Stimulated activated memory B cell treated with anti-CD40 and anti-IgM and Interleukin-4, amounts not matched to agents 10 μg/mL and 1 μg/mL and 100 μg/mL, for 72 hours (primary cell): ENCODE measurements around the gene SULT4A1.

Source experiments
- ATAC-seq: fragments of 150-1000 bp; cut with Tn5 transposase; 2 replicates; pipeline ENCODE4 v1.10.0; 2021
- H3K27ac Mint-ChIP-seq: one replicate; pipeline ENCODE4 v1.8.0; 2022; ENCODE audit warnings: mild to moderate bottlenecking, mixed read lengths
- H3K27me3 Mint-ChIP-seq: one replicate; pipeline ENCODE4 v1.8.0; 2022; ENCODE audit warnings: mixed read lengths
- H3K36me3 Mint-ChIP-seq: one replicate; pipeline ENCODE4 v1.8.0; 2022; ENCODE audit warnings: mixed read lengths
- H3K4me1 Mint-ChIP-seq: one replicate; pipeline ENCODE4 v1.8.0; 2022; ENCODE audit warnings: mixed read lengths
- H3K4me3 Mint-ChIP-seq: one replicate; pipeline ENCODE4 v1.8.0; 2022; ENCODE audit warnings: mild to moderate bottlenecking, moderate library complexity, mixed read lengths
- H3K9me3 Mint-ChIP-seq: one replicate; pipeline ENCODE4 v1.8.0; 2022; ENCODE audit warnings: mixed read lengths

Gene SULT4A1

GRCh38 chr22:43891360-43892182 is 29.3 kb upstream of the SULT4A1 start, which contains the start of gene PNPLA5:
Gene PNPLA5, minus strand, starts transcription at chr22:43892013. Its CDS starts 133 bp downstream, at chr22:43891880.
- no peak for ATAC-seq
- Mint-ChIP-seq H3K4me3 (no peak within 1 kb of the TSS), H3K36me3 (no peaks in the 10 kb centered on the region), H3K27ac (no peak within 1 kb of the TSS), H3K4me1 (no peaks in the 10 kb centered on the region), H3K9me3 (no peaks in the 10 kb centered on the region), H3K27me3 (peaks cover 90% of the 10 kb centered on the region)

DNA sequence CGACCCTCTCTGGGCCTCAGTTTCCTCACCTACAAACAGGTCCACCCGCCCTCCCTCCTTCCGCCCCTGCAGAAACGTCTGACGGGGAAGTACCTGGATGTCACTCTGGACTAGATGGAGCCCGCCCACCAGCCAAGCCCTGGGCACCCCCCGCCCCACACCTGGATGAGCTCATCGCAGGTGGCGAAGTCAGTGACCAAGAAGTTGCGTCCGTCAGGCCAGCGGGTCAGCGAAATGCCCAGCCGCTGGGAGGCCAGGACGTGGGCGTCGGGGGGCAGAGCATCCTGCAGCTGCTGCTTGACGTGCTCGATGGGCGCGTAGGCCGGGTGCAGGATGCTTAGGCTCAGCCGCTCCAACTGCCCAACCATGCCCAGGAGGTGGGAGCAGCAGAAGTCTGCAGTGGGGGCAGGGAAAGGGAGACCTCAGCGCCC is 28.6 kb upstream of the SULT4A1 start:
- Mint-ChIP-seq H3K4me1 (no peaks in the 10 kb centered on the region), H3K27me3 (peaks cover 92% of the 10 kb centered on the region), H3K9me3 (no peaks in the 10 kb centered on the region), H3K36me3 (no peaks in the 10 kb centered on the region), H3K27ac (no peak overlapping the region), H3K4me3 (no peak overlapping the region)
- no peak for ATAC-seq

DNA sequence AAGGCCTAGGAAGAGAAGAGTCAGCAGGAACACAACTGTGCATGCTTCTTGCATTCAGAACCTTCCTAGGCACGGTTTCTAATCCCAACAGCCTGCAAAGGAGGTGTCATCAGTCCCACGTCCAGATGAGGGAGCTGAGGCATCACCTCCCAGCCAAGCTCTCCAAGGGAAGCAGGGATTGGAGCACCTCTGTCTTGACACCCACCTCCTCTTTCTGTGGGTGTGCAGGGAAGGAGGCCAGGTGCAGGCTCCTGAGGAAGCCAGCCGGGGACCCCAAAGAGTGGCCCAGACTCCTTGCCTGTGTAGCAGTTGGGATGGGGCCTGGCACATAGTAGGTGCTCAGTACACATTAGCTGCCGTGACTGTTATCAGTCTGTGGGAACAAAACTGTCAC is 27.5 kb upstream of the SULT4A1 start:
- Mint-ChIP-seq H3K4me1 (peaks cover 9% of the 10 kb centered on the region), H3K27me3 (peaks cover 92% of the 10 kb centered on the region), H3K36me3 (no peaks in the 10 kb centered on the region), H3K4me3 (no peak overlapping the region), H3K9me3 (peaks cover 4% of the 10 kb centered on the region), H3K27ac (no peak overlapping the region)
- no peak for ATAC-seq

DNA sequence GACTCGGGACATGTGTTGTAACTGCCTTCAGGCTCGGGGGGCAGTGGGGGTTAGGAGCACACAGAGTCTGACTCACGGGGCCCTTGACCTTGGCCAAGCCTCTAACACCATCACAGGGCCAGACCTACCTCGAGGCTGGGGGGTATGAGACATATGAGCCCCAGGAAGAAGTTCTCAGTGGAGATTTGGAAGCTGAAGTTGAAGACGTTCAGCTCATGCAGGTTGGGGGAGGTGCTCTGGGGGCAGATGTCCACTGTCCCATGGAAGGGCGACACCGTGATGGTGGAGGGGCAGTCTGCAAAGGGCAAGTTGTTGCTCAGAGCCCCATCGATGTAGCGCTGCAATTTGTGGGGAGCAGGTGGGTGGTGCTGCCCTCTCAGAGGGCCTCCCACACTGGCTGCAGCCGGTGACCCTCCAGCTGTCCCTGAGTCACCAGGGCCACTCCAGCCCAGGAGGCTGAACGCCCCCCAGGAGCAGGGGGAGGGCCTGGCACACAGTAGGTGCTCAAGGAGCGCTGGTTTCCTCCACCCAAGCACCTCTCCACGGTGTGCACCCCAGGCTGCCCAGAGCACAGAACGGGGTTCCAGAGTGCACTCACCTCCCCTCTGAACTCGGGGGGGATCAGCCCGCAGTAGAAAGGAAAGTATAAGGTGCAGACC is 27.0 kb upstream of the SULT4A1 start:
- no peak overlapping the region for H3K4me3 Mint-ChIP-seq
- no peaks in the 10 kb centered on the region for H3K36me3 Mint-ChIP-seq
- ATAC-seq, result no peak
- H3K9me3 Mint-ChIP-seq, result peaks cover 4% of the 10 kb centered on the region
- H3K27ac Mint-ChIP-seq, result no peak overlapping the region
- H3K4me1 Mint-ChIP-seq, result peaks cover 14% of the 10 kb centered on the region
- H3K27me3 Mint-ChIP-seq, result peaks cover 90% of the 10 kb centered on the region

- H3K4me3 Mint-ChIP-seq, result no peak overlapping the region
- no peak overlapping the region for H3K27ac Mint-ChIP-seq
- H3K9me3 Mint-ChIP-seq, result peaks cover 4% of the 10 kb centered on the region
- H3K36me3 Mint-ChIP-seq, result no peaks in the 10 kb centered on the region
- no peak for ATAC-seq
- peaks cover 88% of the 10 kb centered on the region for H3K27me3 Mint-ChIP-seq
- peaks cover 20% of the 10 kb centered on the region for H3K4me1 Mint-ChIP-seq
Observed at GRCh38 chr22:43888740-43889139, 26.4 kb upstream of the SULT4A1 start.

DNA sequence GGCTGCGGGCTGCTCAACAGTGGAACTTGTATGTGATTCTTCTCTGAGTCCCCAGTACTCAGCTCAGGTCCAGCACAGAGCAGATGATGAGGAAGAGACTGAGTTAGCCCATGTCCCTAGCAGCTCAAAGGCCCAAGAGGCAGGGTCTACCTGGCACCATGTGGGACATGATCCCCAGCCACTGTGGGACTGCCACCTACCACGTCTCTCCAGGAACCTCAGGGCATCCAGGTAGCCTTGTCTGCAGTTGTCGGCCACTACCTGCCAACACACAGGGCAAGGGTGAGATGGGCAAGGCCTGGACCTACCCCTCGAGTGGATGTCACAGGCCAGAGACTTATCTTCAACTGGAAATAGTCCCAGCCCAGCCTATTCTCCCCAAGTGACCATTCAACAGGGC is 25.1 kb upstream of the SULT4A1 start:
- Mint-ChIP-seq H3K36me3 (no peaks in the 10 kb centered on the region), H3K27me3 (peaks cover 88% of the 10 kb centered on the region), H3K4me1 (peaks cover 30% of the 10 kb centered on the region), H3K27ac (no peak overlapping the region), H3K9me3 (peaks cover 4% of the 10 kb centered on the region), H3K4me3 (no peak overlapping the region)
- no peak for ATAC-seq

- Mint-ChIP-seq H3K27ac (no peak overlapping the region), H3K4me1 (peaks cover 30% of the 10 kb centered on the region), H3K36me3 (no peaks in the 10 kb centered on the region), H3K27me3 (peaks cover 78% of the 10 kb centered on the region), H3K4me3 (no peak overlapping the region), H3K9me3 (peaks cover 4% of the 10 kb centered on the region)
- no peak for ATAC-seq
Observed at GRCh38 chr22:43886231-43886630, 23.9 kb upstream of the SULT4A1 start.

- H3K27me3 Mint-ChIP-seq, result peaks cover 78% of the 10 kb centered on the region
- H3K36me3 Mint-ChIP-seq, result no peaks in the 10 kb centered on the region
- H3K4me3 Mint-ChIP-seq, result no peak overlapping the region
- ATAC-seq, result no peak
- peaks cover 4% of the 10 kb centered on the region for H3K9me3 Mint-ChIP-seq
- no peak overlapping the region for H3K27ac Mint-ChIP-seq
- peaks cover 30% of the 10 kb centered on the region for H3K4me1 Mint-ChIP-seq
Observed at GRCh38 chr22:43885786-43886185, 23.5 kb upstream of the SULT4A1 start.

DNA sequence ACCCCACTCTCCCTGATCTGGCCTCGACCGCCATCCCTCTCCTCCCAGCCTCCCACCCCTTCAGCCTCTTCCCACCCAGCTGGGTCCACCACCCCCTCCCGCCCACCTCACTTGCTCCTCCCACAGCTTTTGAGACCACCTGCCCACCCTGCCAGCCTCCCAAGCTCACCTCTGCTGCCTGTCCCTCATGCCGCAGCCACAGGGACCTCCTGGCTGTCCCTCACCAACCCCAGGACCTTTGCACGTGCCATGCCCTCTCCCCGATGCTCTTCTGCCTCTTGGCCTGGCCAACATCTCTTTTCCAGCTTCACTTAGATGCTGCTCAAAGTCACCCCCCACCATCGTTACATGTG is 23.0 kb upstream of the SULT4A1 start:
- Mint-ChIP-seq H3K36me3 (no peaks in the 10 kb centered on the region), H3K9me3 (peaks cover 4% of the 10 kb centered on the region), H3K4me1 (peaks cover 30% of the 10 kb centered on the region), H3K27me3 (peaks cover 78% of the 10 kb centered on the region), H3K27ac (no peak overlapping the region), H3K4me3 (peak overlapping the region; percentile 18)
- ATAC-seq, result no peak

DNA sequence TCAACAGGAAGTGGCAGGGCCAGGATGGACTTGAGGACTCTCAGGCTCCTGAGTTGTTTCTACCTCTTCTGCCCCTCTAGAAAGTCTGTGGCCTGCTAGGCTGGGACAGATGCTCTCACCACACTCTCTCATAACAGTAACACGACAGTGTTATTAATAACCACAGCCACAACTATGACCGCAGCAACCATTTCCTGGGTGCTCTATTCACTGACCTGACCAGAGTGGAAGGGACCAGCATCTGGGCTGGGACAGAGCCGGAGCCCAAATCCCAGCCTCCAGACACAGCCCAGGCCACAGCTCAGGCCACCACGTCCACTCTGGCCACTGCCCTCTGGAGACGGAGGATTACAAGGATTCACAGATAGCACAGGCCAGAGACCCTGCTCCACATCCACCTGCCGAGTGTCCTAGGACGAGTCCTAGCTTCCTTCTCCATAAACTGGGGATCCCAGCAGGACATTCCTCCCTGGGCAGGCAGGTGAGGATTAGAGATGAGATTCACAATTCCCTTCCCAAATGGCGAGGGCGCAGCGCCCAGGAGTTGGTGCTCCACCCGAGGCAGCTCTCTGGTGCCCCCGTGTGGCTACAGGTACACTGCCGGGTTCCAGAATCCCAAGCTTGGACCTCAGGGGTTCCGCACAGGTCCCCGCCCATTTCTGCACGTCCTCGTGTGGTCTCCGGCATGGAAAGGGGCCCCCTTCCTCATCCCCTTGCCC is 22.4 kb upstream of the SULT4A1 start:
- Mint-ChIP-seq H3K36me3 (no peaks in the 10 kb centered on the region), H3K9me3 (peaks cover 4% of the 10 kb centered on the region), H3K27ac (no peak overlapping the region), H3K4me1 (peaks cover 30% of the 10 kb centered on the region), H3K27me3 (peaks cover 83% of the 10 kb centered on the region), H3K4me3 (peak overlapping the region; percentile 27)
- ATAC-seq, result peak; percentile 68

- Mint-ChIP-seq H3K27me3 (peaks cover 83% of the 10 kb centered on the region), H3K4me3 (no peak overlapping the region), H3K4me1 (peaks cover 30% of the 10 kb centered on the region), H3K36me3 (no peaks in the 10 kb centered on the region), H3K27ac (no peak overlapping the region), H3K9me3 (peaks cover 4% of the 10 kb centered on the region)
- ATAC-seq, result no peak
Observed at GRCh38 chr22:43883719-43884415, 21.6 kb upstream of the SULT4A1 start.

GRCh38 chr22:43883012-43883661 is 20.8 kb upstream of the SULT4A1 start:
- no peak overlapping the region for H3K27ac Mint-ChIP-seq
- H3K4me1 Mint-ChIP-seq, result peaks cover 30% of the 10 kb centered on the region
- ATAC-seq, result peak; percentile 32
- no peak overlapping the region for H3K4me3 Mint-ChIP-seq
- peaks cover 4% of the 10 kb centered on the region for H3K9me3 Mint-ChIP-seq
- H3K27me3 Mint-ChIP-seq, result peaks cover 83% of the 10 kb centered on the region
- H3K36me3 Mint-ChIP-seq, result no peaks in the 10 kb centered on the region

DNA sequence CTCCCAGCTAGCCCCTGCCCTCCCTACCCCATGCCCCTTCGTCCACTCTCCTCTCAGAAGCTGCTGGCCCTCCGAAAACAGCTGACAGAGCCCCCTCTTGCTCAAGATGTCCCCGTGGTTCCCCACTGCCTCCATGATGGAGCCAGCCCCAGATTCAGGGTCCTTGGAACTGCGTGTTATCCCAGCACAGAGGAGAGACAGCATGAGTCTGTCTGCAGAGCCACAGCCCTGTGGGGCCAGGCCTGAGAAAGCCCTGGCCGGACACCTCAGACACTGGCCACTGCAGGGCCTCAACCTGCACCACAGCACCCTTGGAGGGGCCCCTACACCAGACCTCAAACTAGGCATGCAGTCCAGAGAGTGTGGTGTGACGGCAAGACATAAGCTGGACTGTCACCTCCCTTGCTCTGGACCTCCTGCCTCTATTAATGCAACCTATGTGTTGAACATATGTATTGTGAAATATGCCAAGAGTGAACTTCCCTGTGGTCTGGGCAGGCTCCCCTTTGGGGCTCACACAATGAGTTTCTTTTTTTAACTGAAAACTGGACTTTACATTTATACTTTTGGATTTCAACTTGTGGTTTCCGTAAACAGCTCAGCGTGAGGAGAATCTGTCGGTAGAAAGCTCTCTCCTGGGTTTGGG is 19.9 kb upstream of the SULT4A1 start:
- no peaks in the 10 kb centered on the region for H3K36me3 Mint-ChIP-seq
- H3K9me3 Mint-ChIP-seq, result peaks cover 4% of the 10 kb centered on the region
- H3K27ac Mint-ChIP-seq, result no peak overlapping the region
- H3K27me3 Mint-ChIP-seq, result peaks cover 83% of the 10 kb centered on the region
- peaks cover 30% of the 10 kb centered on the region for H3K4me1 Mint-ChIP-seq
- ATAC-seq, result no peak
- no peak overlapping the region for H3K4me3 Mint-ChIP-seq
